WTC11 (cell line): ENCODE measurements around the gene ZNF516. TPM values are rescaled to one million over a fixed set of nuclear protein-coding genes. Genes with fewer than 3 reads are reported as not detected.

Experiments
- ATAC-seq: fragments of 200-7000 bp; cut with Tn5 transposase; 2 replicates; pipeline ENCODE4 v1.10.0; 2021; ENCODE audit warnings: mild to moderate bottlenecking, moderate library complexity
- CTCF ChIA-PET: fragments of 300-600 bp; sonication (Branson Sonifier 250); formaldehyde crosslinking; loops from one replicate; lab custom pipeline; 2021; ENCODE audit warnings: antibody characterized with exemption; lab: Charles Lee
- POLR2A ChIA-PET: fragments of 350-600 bp; sonication (Branson Sonifier 250); formaldehyde crosslinking; loops from one replicate; lab custom pipeline; 2021; ENCODE audit warnings: antibody characterized with exemption; lab: Charles Lee
- DNase-seq: peaks from one replicate; pipeline ENCODE4 v3.0.0; 2021; ENCODE audit warnings: low spot score
- H3K27ac Mint-ChIP-seq: 2 replicates; pipeline ENCODE4 v1.8.0; 2021; ENCODE audit warnings: mixed read lengths
- H3K27me3 Mint-ChIP-seq: 2 replicates; pipeline ENCODE4 v1.8.0; 2021; ENCODE audit warnings: low read depth, mild to moderate bottlenecking, moderate library complexity, mixed read lengths
- H3K36me3 Mint-ChIP-seq: 2 replicates; pipeline ENCODE4 v1.8.0; 2021; ENCODE audit warnings: mixed read lengths
- H3K4me1 Mint-ChIP-seq: 2 replicates; pipeline ENCODE4 v1.8.0; 2022; ENCODE audit warnings: mixed read lengths
- H3K4me3 Mint-ChIP-seq: 2 replicates; pipeline ENCODE4 v1.8.0; 2021; ENCODE audit warnings: mild to moderate bottlenecking, moderate library complexity, mixed read lengths
- H3K9me3 Mint-ChIP-seq: 2 replicates; pipeline ENCODE4 v1.8.0; 2021; ENCODE audit warnings: mixed read lengths
- AFF4 ChIP-seq: sonication (generic); formaldehyde crosslinking; IDR thresholded peaks from 2 replicates; pipeline ENCODE4 v1.8.1; 2023; ENCODE audit warnings: mild to moderate bottlenecking, missing genetic modification reagents, borderline replicate concordance
- ATF1 ChIP-seq: sonication (generic); formaldehyde crosslinking; IDR thresholded peaks from 2 replicates; pipeline ENCODE4 v1.8.1; 2023; ENCODE audit warnings: mild to moderate bottlenecking, moderate library complexity, missing genetic modification reagents
- ATF3 ChIP-seq: sonication (generic); formaldehyde crosslinking; conservative IDR thresholded peaks from 2 replicates; pipeline ENCODE4 v1.8.1; 2022; ENCODE audit warnings: mild to moderate bottlenecking, missing genetic modification reagents
- CREB1 ChIP-seq: sonication (generic); formaldehyde crosslinking; IDR thresholded peaks from 2 replicates; pipeline ENCODE4 v1.8.0; 2023; ENCODE audit warnings: mild to moderate bottlenecking, missing genetic modification reagents
- ERG ChIP-seq: fragments of 250-450 bp; sonication (Bioruptor Pico); IDR thresholded peaks from 2 replicates; pipeline ENCODE4 v1.8.0; 2021; ENCODE audit warnings: mild to moderate bottlenecking
- ETV6 ChIP-seq: sonication (generic); formaldehyde crosslinking; IDR thresholded peaks from 2 replicates; pipeline ENCODE4 v1.8.1; 2022; ENCODE audit warnings: mild to moderate bottlenecking, missing genetic modification reagents
- FOXJ3 ChIP-seq: sonication (generic); formaldehyde crosslinking; IDR thresholded peaks from 2 replicates; pipeline ENCODE4 v1.9.0; 2021; ENCODE audit warnings: missing genetic modification reagents, mild to moderate bottlenecking, borderline replicate concordance
- FOXP1 ChIP-seq: sonication (generic); formaldehyde crosslinking; IDR thresholded peaks from 2 replicates; pipeline ENCODE4 v1.8.0; 2022; ENCODE audit warnings: missing genetic modification reagents, mild to moderate bottlenecking, moderate library complexity, borderline replicate concordance
- IRF2 ChIP-seq: sonication (generic); formaldehyde crosslinking; IDR thresholded peaks from 2 replicates; pipeline ENCODE4 v1.8.0; 2022; ENCODE audit warnings: low read depth, missing genetic modification reagents, borderline replicate concordance
- NFYB ChIP-seq: sonication (generic); formaldehyde crosslinking; conservative IDR thresholded peaks from 2 replicates; pipeline ENCODE4 v1.8.0; 2022; ENCODE audit warnings: low read depth, missing genetic modification reagents
- OVOL2 ChIP-seq: fragments of 250-450 bp; sonication (Bioruptor Pico); IDR thresholded peaks from 2 replicates; pipeline ENCODE4 v1.9.0; 2021; ENCODE audit warnings: mild to moderate bottlenecking, borderline replicate concordance
- SMAD4 ChIP-seq: sonication (generic); formaldehyde crosslinking; IDR thresholded peaks from 2 replicates; pipeline ENCODE4 v1.8.0; 2022; ENCODE audit warnings: mild to moderate bottlenecking, missing genetic modification reagents
- ZNF121 ChIP-seq: sonication (generic); formaldehyde crosslinking; IDR thresholded peaks from 2 replicates; pipeline ENCODE4 v1.8.0; 2023; ENCODE audit warnings: missing genetic modification reagents
- ZNF317 ChIP-seq: sonication (generic); formaldehyde crosslinking; IDR thresholded peaks from 2 replicates; pipeline ENCODE4 v1.8.1; 2023; ENCODE audit warnings: low read depth, mild to moderate bottlenecking, moderate library complexity, missing genetic modification reagents, borderline replicate concordance
- ZSCAN18 ChIP-seq: fragments of 250-450 bp; sonication (Bioruptor Pico); IDR thresholded peaks from 2 replicates; pipeline ENCODE4 v2.1.2; 2022; ENCODE audit warnings: mild to moderate bottlenecking, moderate library complexity
- total RNA-seq: library from RNA; stranded (reverse); gene quantifications from 3 replicates; pipeline ENCODE4 v1.2.3, GENCODE V29; 2021

Gene ZNF516
- total RNA-seq, 1 experiment from 2014 or later = 58.6 TPM

- TF ChIP-seq AFF4 (no peak), CREB1 (CRISPR knock-in tag) (no peak), ETV6 (CRISPR knock-in tag) (no peak), FOXP1 (CRISPR knock-in tag) (no peak)
These were observed 73.4 kb downstream of the ZNF516 start (continued) for GRCh38 chr18:76421685-76422078.

GRCh38 chr18:76420898-76421684, 74.0 kb downstream of the ZNF516 start:
- DNase-seq (no peak), ATAC-seq (peak; percentile 58)
- TF ChIP-seq SMAD4 (CRISPR knock-in tag) = no peak
- no peak for TF ChIP-seq IRF2 (CRISPR knock-in tag)
- TF ChIP-seq ZNF317 (CRISPR knock-in tag) = no peak
- TF ChIP-seq ATF3 (CRISPR knock-in tag) = no peak
- no peak for TF ChIP-seq ZSCAN18 (CRISPR knock-in tag)
- TF ChIP-seq NFYB (CRISPR knock-in tag) = no peak
- no peak for TF ChIP-seq FOXJ3
- H3K9me3 Mint-ChIP-seq = no peaks in the 10 kb centered on the region
- H3K4me1 Mint-ChIP-seq = peaks cover 52% of the 10 kb centered on the region
- H3K36me3 Mint-ChIP-seq = no peaks in the 10 kb centered on the region
- no peaks in the 10 kb centered on the region for H3K27me3 Mint-ChIP-seq
- no peak overlapping the region; the same call in 1 of the 2 replicates for H3K27ac Mint-ChIP-seq
- ChIA-PET POLR2A (no interaction called here), CTCF (interaction anchor here (2.5 kb wide), 1 partner anchor 22 kb away, joined by 8 read pairs; no protein-coding TSS in a partner anchor)
- H3K4me3 Mint-ChIP-seq = no peak overlapping the region

GRCh38 chr18:76419811-76420210, 75.2 kb downstream of the ZNF516 start:
- POLR2A ChIA-PET = no interaction called here
- no peak for DNase-seq
- no peak for TF ChIP-seq ERG (CRISPR knock-in tag)
- H3K9me3 Mint-ChIP-seq = no peaks in the 10 kb centered on the region
- CTCF ChIA-PET = no interaction called here
- no peaks in the 10 kb centered on the region for H3K27me3 Mint-ChIP-seq
- no peak for ATAC-seq
- no peaks in the 10 kb centered on the region for H3K36me3 Mint-ChIP-seq
- H3K4me3 Mint-ChIP-seq = no peak overlapping the region
- H3K27ac Mint-ChIP-seq = 0 out of 2 replicates have a peak overlapping the region, but pooled peaks have one; percentile 18
- peaks cover 40% of the 10 kb centered on the region for H3K4me1 Mint-ChIP-seq

- Mint-ChIP-seq H3K36me3 (no peaks in the 10 kb centered on the region), H3K27me3 (no peaks in the 10 kb centered on the region), H3K27ac (no peak overlapping the region), H3K4me3 (no peak overlapping the region), H3K9me3 (no peaks in the 10 kb centered on the region), H3K4me1 (peaks cover 38% of the 10 kb centered on the region)
- DNase-seq = no peak
- ChIA-PET POLR2A (no interaction called here), CTCF (interaction anchor here (1.1 to 1.6 kb wide), 2 partner anchors 9 to 18 kb away, joined by 3 to 6 read pairs; no protein-coding TSS in a partner anchor)
- ATAC-seq = no peak
- TF ChIP-seq AFF4 (no peak), OVOL2 (CRISPR knock-in tag) (no peak), ZNF121 (CRISPR knock-in tag) (no peak), ETV6 (CRISPR knock-in tag) (no peak), ATF1 (CRISPR knock-in tag) (no peak)
These were observed 78.1 kb downstream of the ZNF516 start for GRCh38 chr18:76416911-76417310.
